Prostate gland (tissue), 2 donors: ENCODE data around the gene KDM4B. TPM values are rescaled to one million over a fixed set of nuclear protein-coding genes. Genes with fewer than 3 reads are reported as not detected.

Experiments
- DNase-seq: peaks from one replicate; pipeline ENCODE4 v3.0.0-alpha.2; 2019; ENCODE audit warnings: low spot score
- H3K27ac ChIP-seq, 2 donors: fragments of 200-600 bp; sonication (generic); 2 replicates each; pipeline ENCODE4 v1.5.1; 2017 to 2019
- H3K27me3 ChIP-seq: fragments of 200-600 bp; sonication (generic); replicated peaks from 2 replicates; pipeline ENCODE4 v1.5.1; 2019; ENCODE audit not compliant: insufficient read depth
- H3K36me3 ChIP-seq, 2 donors: fragments of 200-600 bp; sonication (generic); 1 replicate in 1 of 2; 2 replicates in 1 of 2; pipeline versions ENCODE4 v1.5.1 to v1.8.1; 2017 to 2019
- H3K4me1 ChIP-seq: fragments of 200-600 bp; sonication (generic); replicated peaks from 2 replicates; pipeline ENCODE4 v1.5.1; 2019
- H3K4me3 ChIP-seq, 2 donors: fragments of 200-600 bp; sonication (generic); 2 replicates each; pipeline ENCODE4 v1.5.1; 2017 to 2019
- H3K9me3 ChIP-seq: fragments of 200-600 bp; sonication (generic); 2 replicates; pipeline ENCODE4 v1.5.1; 2017
- CTCF ChIP-seq, 4 experiments: fragments of 200-600 bp in 2 of 4; fragments of 450-650 bp in 2 of 4; sonication (generic) in 2 of 4; IDR thresholded peaks; 1 replicate in 3 of 4; 2 replicates in 1 of 4; pipeline ENCODE4 v1.5.1; 2016 to 2019; ENCODE audit warnings: antibody characterized with exemption in 4 of 4, mild to moderate bottlenecking in 2 of 4, moderate library complexity in 2 of 4
- POLR2A ChIP-seq: fragments of 450-650 bp; IDR thresholded peaks from one replicate; pipeline ENCODE4 v1.6.1; 2016; ENCODE audit warnings: antibody characterized with exemption, mild to moderate bottlenecking
- POLR2AphosphoS5 ChIP-seq: sonication (generic); formaldehyde crosslinking; IDR thresholded peaks from one replicate; pipeline ENCODE4 v1.6.1; 2017; ENCODE audit warnings: antibody characterized with exemption
- WGBS: methylation state at CpG from one replicate; pipeline ENCODE4 v1.1.5; 2018; 5-methylcytosine and 5-hydroxymethylcytosine counted together
- intact Hi-C: fragments of 100-400 bp; cut with DNase I; formaldehyde crosslinking; loops from one replicate; pipeline ENCODE4 v1.14.2; 2022
- total RNA-seq, 2 donors: library from RNA; depleted of rRNA; stranded (reverse); fragments of >200 nt; gene quantifications; one replicate each; pipeline ENCODE4 v1.1.0, GENCODE V29; 2016

The KDM4B gene
- total RNA-seq, 2 donors from 2014 or later, result 74.6 to 136 TPM

DNA sequence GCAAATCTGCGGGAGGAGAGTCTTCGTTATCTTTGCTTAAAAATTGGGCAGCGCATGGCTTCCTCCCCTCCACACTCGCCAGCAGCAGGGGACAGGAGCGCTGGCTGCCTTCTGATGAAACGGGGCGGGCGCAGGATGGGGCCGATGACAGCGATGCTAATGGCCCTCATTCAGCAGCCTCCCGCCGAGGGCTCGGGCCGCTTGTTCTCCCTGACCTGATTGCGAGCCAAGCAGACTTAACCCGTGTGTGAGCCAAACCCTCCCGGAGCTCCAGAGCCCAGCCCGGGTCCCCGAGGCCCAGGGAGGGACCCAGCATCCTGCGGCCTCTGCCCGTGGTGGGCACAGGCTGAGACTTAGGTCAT is 90.3 kb downstream of the KDM4B start:
- TF ChIP-seq POLR2AphosphoS5 (no peak), POLR2A (no peak), CTCF (IDR thresholded peaks at IDR 0.05) (no peak)
- Histone ChIP-seq H3K36me3 (no peaks in the 10 kb centered on the region), H3K27ac (peak overlapping the region; percentile 83 to 84), H3K27me3 (no peaks in the 10 kb centered on the region), H3K4me3 (no peak overlapping the region), H3K4me1 (peaks cover 30% of the 10 kb centered on the region), H3K9me3 (no peaks in the 10 kb centered on the region)
- 32% methylated on average over 21 of the region's 21 CpGs for WGBS
- DNase-seq, result no peak
- intact Hi-C loops, result no loop called here

DNA sequence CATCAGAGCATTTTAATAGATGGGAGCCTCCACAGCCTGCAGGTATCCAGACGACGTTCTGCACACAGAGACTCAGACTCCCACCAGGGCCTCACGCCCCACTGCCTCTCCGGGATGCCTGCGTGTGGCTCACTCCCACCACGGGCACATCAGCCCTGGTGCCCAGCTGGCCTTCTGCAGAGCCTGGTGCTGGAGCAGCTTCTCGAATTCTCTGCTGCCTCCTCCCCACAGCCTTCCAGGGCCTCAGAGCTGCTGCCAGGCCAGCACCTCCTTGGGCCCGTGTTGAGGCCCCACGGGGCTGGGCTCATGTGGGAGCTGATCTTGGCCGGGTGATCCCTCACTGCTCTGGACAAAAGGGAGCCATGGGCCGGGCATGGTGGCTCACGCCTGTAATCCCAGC is 90.9 kb downstream of the KDM4B start:
- DNase-seq, result no peak
- H3K4me3 ChIP-seq, result no peak overlapping the region
- no peaks in the 10 kb centered on the region for H3K36me3 ChIP-seq
- TF ChIP-seq POLR2AphosphoS5 (no peak), CTCF (IDR thresholded peaks at IDR 0.05) (no peak), POLR2A (no peak)
- peak overlapping the region; percentile 83 to 84 for H3K27ac ChIP-seq
- 87% methylated on average over 12 of the region's 12 CpGs for WGBS
- intact Hi-C loops, result no loop called here
- no peaks in the 10 kb centered on the region for H3K9me3 ChIP-seq
- no peaks in the 10 kb centered on the region for H3K27me3 ChIP-seq
- peaks cover 30% of the 10 kb centered on the region for H3K4me1 ChIP-seq

DNA sequence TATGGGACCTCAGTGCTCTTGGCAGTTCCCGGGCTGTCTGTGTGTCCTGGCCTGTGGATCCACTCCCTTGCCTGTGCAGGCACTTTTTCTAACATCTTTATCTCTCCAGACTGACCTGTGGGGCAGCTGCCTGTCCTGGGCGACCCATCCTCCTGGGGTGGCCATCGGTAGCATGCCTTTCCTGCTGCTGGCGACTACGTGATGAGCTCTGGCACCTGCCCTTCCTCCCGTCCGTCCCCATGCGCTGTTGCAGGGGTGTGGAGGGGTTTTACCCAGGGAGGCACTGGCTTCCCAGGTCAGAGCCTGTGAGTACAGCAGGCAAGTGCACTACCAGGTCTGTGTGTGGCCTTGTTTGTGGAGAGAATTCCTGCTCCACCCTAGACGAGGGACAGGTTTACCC is 93.3 kb downstream of the KDM4B start:
- no peaks in the 10 kb centered on the region for H3K36me3 ChIP-seq
- no peaks in the 10 kb centered on the region for H3K27me3 ChIP-seq
- peaks cover 30% of the 10 kb centered on the region for H3K4me1 ChIP-seq
- 89% methylated on average over 9 of the region's 9 CpGs for WGBS
- TF ChIP-seq POLR2AphosphoS5 (no peak), POLR2A (no peak), CTCF (IDR thresholded peaks at IDR 0.05) (no peak)
- no peaks in the 10 kb centered on the region for H3K9me3 ChIP-seq
- no peak for DNase-seq
- peak overlapping the region in 1 of 2 donors; percentile 83 for H3K27ac ChIP-seq
- H3K4me3 ChIP-seq, result no peak overlapping the region
- intact Hi-C loops, result no loop called here

GRCh38 chr19:5062799-5063198 is 93.9 kb downstream of the KDM4B start:
- intact Hi-C loops, result no loop called here
- H3K9me3 ChIP-seq, result no peaks in the 10 kb centered on the region
- 93% methylated on average over 4 of the region's 4 CpGs for WGBS
- TF ChIP-seq CTCF (IDR thresholded peaks at IDR 0.05), result no peak
- TF ChIP-seq POLR2A, result no peak
- peaks cover 30% of the 10 kb centered on the region for H3K4me1 ChIP-seq
- H3K27ac ChIP-seq, result no peak overlapping the region
- no peak for DNase-seq
- H3K27me3 ChIP-seq, result no peaks in the 10 kb centered on the region
- H3K36me3 ChIP-seq, result no peaks in the 10 kb centered on the region
- H3K4me3 ChIP-seq, result no peak overlapping the region

- Histone ChIP-seq H3K36me3 (no peaks in the 10 kb centered on the region), H3K27me3 (no peaks in the 10 kb centered on the region), H3K27ac (no peak overlapping the region), H3K9me3 (no peaks in the 10 kb centered on the region), H3K4me3 (no peak overlapping the region), H3K4me1 (peaks cover 19% of the 10 kb centered on the region)
- WGBS, result 83% methylated on average over 38 of the region's 38 CpGs
- TF ChIP-seq POLR2A (no peak), CTCF (IDR thresholded peaks at IDR 0.05) (no peak), POLR2AphosphoS5 (no peak)
- no peak for DNase-seq
- intact Hi-C loops, result no loop called here
These were observed 95.1 kb downstream of the KDM4B start for GRCh38 chr19:5063873-5064645.
